RPMI7951 (cell line): ENCODE data around the gene OXCT1. TPM values are rescaled to one million over a fixed set of nuclear protein-coding genes. Genes with fewer than 3 reads are reported as not detected.
A peak's percentile ranks its signal among the peaks of the same experiment; 100 is the strongest.

ENCODE experiments used
- DNase-seq: peaks from one replicate; pipeline ENCODE4 v3.0.0-alpha.2; 2012; ENCODE audit warnings: low read depth
- total RNA-seq: library from RNA; depleted of rRNA; stranded (reverse); fragments of >200 nt; shearing (Covaris generic); gene quantifications from 2 replicates; pipeline ENCODE4 v1.2.3, GENCODE V29; 2014; rRNA removed

Gene OXCT1
- 28.8 and 31.8 TPM in 2 replicates for total RNA-seq

DNA sequence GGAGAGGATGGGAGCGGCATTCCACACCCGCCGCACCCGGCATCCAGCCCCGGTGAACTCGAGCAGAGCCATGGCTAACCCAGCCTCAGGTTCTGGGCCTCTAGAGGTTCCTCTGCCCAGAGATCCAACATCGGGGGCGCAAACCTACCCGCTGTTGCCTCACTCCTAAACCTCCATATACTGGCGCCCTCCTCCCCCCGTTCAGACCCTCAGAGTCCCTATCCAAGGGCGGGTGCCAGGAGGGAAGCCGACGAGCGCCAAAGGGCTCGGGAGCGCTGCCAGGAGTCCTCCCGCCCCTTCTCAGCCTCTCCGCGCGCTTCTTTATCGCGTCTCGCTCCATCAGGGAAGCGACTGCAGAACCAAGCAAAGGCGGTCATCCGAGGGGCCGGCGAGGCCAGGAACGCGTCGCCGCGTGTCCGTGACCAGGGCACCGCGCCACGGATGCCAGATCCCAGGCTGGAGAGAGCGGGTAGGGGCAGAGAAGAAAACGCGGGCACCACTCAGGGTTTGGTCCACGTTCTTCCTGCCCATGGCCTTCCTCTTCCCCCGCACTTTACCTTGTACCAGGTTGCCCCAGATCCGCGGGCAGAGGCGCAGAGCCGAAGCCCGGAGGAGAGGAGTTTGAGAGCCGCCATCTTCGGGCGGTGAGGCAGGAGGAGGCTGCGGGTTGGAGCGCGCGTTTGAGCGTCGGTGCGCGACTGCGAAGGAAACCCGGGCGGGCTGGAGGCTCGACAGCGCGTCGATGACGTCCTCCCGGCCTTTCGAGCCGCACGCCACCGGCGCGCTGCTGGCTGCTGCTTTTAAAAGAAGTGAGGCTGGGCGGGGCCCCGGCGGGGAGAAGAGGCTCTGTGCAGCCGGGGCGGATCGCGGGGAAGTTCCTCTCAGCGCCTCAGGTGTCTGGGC lies at the start of gene OXCT1:
OXCT1 (minus strand) TSS at position 702 of the 903 bp plus-strand sequence; CDS start at position 635, 67 bp downstream.
- peak; percentile 84 for DNase-seq

DNA sequence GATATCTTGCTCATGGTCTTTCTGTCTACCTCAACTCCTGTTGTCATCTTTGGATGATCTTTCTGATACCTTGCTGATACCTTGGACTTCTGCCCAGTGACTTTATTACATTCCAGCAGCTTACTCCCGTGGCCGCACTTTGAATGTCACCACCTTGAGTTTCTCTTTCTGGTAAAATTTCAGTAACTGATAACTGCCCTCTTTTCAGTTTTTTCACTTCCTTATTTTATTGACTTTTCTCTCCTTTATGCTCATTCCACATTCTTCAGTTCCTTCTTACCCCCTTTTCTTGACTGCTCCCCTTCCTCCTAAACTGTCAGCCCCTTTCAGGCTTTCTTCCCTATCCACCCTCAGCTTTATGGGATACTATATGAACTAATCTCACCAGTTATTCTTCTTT lies 47.9 kb upstream of the OXCT1 start:
- DNase-seq = no peak

DNA sequence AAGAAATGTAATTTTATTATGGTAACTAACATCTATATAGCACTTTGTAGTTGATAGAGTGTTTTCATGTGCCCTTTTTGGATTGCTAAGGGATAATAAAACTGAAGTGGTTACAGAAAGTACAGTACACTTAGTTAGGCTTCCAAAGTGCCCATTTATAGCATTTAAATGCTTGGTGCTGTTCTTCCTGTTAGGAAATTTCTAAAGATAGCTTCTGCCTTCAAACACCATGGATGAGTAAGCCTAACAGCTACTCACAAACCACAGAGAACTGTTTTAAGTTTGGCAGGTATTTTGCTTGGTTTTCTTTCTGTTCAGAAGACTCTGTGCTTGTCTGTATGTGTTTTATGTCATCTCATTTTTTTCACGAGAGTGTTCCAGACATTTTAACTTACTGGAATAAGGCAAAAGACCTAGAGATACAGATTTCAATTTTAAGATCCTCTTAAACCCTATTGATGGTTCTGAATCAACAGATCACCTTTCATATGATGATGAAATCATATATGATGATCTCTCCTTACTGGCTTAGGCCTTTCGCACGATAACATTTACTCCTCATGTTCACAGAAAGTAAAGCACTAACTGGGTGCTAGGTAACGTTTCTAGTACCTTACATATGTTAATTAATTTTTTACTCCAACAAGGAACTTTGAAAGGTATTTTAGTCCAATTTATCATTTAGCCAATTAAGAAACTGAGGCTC lies 38.3 kb upstream of the OXCT1 start:
- peak; percentile 55 for DNase-seq

DNA sequence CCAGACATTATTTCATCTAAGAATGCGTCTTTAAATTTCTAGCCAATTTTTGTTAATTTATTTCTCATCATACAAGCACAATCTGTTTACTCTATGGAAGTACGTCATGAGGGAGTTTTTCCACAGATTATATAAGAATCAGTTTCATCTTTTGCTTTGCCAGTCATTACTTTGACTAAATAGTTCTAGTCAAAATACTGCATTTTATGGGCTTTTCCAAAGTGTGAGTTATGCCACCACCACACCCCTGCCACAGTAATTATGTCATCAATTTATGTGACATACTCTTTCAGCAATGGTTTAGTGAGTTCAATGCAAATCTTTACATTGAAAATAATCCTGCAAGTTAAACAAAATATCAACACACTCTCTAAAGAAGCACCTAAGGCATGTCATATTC lies 35.9 kb upstream of the OXCT1 start:
- no peak for DNase-seq

DNA sequence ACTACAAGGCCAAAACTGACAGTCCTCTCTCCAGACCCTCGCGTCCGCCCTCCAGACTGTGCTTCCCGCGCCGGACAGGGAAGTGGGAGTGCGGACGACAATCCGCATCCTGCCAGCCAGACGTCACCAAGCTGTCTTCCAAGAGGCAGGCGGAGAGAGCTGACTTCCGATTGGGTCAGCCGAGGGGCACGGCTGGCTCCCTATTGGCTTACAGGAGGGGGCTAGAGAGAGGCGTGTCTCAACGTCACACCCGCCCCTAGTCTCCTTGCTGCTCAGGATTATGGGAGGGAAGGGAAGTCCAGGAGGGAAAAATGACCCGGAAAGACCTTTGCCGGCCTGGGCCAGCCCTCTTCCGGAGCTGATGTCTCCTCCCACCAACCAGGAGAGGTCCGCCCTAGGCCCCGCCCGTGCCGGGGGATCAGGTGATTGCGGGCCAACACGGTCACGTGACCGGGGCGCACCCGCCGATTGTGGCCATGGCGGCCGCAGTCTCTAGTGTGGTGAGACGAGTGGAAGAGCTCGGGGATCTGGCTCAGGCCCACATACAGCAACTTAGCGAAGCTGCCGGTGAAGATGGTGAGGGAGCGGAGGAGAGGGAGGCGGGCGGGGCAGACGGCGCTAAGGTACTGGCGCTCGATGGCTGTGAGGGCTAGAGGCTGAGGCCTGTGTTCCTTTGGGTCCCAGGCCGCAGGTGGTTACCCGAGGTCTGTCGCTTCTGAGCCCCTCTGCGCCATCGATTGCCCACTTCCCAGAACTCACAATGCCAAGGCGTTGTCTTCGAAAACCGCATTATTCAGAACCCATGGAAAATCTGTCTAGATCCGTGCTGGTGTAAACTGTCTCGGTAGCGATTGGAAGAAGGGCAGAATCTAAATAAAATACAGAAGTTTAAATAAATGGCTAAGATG lies 33.9 kb upstream of the OXCT1 start, which contains the start of gene RIMOC1:
RIMOC1 (plus strand) TSS at position 453 of the 908 bp plus-strand sequence; CDS start at position 477, 24 bp downstream.
- DNase-seq = peak; percentile 99

DNA sequence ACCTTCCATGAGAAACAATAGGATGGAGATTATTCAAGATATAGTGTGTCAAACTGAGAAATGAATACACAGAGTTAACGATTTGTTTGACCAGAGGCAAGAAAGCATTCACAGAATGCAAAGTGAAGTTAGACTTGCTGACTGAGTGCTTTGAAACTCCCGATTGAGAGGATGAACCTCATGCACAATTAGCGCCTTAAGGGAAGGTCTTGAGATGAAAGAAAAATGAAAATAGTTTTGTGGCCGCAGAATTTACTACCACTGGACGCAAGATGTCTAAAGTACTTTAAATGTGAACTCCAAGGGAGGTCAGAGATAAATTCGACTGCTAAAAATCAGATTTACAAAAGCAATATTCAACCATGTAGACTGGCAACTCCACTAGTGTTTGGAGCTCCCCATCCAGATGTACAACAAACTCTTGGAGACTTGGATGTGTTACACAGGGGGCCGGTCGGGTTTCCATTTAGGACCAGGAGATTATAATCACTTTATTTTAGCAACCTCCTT lies 33.2 kb upstream of the OXCT1 start:
- DNase-seq = peak; percentile 10

DNA sequence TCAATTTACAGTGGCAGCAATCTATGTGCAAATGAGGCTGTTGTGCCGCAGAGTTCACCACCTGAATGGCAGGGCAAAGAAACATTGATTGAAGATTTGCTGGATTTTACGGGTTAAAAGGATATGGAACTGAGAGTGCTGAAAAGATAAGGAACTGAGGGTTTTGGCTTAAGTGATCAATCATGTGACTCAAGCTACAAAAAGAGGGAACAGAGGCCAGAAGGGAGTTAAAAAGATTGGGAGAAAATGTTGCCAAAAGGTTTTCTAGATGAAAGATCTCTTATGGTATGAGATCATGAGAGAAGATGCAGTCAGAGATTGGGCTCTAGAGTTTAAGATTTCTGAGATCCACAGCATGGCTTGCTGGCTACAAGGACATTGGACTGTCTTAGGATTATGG lies 26.0 kb upstream of the OXCT1 start:
- no peak for DNase-seq

DNA sequence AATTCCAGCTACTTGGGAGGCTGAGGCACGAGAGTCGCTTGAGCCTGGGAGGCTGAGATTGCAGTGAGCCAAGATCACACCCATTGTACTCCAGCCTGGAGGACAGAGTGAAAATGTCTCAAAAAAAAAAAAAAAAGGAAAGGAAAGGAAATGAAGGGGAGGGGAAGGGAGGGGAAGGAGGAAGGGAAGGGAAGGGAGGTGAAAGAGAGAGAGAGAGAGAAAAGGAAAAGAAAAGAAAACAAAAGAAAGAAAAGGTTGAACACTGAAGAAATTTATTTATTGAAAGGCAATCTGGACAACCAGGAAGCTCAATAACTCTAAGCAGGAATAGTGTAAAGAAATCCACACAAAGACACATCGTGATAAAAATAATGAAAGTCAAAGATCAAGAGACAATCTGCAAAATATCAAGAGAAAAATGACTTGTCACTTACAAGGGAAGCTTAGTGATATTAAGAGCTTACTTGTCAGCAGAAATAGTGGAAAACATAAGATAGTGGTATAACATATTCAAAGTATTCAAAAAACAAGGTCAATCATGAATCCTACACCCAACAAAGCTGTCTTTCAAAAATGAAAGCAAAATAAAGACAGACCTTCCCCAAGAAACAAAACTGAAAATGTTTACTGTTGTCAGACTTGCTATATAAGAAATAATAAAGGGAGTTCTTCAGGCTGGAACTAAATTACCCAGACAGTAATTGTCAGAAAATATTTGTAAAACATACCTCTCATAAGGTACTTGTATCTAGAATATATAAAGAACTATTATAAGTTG lies 23.0 kb upstream of the OXCT1 start:
- DNase-seq = no peak

DNA sequence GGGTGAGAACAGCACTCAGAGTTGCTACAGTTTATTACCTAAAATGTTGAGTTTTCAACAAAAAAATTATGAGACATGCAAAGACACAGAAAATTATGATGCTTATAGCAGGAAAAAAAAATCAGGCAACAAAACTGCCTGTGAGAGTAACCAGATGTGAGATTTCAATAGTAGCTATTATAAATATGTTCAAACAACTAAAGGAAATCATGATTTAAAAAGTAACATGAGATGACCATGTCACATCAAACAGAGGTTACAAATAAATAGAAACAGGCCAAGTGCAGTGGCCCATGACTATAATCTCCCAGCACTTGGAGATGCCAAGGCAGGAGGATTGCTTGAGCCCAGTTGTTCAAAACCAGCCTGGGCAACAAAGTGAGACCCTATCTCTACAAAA lies 21.8 kb upstream of the OXCT1 start:
- no peak for DNase-seq

DNA sequence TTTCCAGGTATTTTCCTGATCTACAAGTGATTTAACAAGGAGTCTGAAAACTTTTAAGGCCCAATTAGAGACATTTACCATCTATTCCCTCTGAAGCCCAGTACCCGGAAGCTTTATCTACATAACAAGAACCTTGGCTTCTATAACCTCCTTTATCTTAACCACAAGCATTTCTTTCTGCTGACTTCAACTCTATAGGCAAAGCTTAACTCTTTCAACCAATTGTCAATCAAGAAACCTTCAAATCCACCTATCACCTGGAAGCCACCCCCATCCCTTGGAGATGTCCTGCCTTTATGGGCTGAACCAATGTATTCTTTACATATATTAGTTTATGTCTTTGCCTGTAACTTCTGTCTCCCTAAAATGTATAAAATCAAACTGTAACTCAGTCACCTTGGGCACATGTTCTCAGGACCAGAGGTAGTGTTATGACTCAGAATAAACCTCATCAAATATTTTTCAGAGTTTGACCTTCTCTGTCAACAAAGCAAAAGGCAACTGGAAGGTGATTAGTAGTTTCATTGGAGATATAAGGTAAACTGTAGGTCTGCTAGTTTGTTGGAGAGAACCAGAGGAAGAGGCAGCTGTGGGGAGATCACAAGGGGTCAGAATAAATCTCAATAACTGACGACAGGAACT lies 21.0 kb upstream of the OXCT1 start:
- no peak for DNase-seq

DNA sequence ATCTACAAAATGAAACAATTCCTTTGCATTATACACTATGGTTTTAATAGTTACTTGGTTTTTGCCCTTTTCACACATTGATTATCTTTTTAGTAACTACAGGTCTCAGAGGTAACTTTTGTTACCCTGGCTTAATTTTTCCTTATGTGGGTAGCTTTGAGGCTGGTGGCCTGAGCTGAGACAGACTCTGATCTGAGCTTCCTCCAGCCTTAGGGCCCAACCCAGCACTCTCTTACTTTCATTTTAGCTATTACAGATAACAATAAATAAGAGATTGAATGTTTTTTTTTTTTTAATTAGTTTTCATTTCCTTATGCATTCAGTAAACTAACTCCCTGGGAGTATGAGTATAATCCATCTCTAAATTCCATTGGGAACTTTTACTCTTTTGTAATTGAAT lies 15.1 kb upstream of the OXCT1 start:
- DNase-seq = no peak

DNA sequence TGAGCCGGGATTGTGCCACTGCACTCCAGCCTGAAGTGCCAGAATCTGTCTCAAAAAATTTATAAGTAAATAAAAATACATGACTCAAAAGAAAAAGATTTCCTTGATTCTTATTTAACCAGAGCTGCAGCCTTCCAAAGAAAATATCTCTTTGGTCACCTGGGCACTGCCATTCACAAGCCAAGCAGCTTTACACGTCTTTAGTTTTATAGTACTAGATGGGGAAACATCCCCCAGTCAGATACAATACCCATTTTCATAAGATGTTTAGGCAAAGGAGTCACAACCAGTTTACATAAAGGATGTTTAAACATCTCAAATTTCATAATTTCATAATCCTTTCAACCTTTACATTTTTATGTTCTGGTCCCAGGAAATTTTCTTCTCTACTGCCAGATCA lies 13.7 kb upstream of the OXCT1 start:
- DNase-seq = no peak

DNA sequence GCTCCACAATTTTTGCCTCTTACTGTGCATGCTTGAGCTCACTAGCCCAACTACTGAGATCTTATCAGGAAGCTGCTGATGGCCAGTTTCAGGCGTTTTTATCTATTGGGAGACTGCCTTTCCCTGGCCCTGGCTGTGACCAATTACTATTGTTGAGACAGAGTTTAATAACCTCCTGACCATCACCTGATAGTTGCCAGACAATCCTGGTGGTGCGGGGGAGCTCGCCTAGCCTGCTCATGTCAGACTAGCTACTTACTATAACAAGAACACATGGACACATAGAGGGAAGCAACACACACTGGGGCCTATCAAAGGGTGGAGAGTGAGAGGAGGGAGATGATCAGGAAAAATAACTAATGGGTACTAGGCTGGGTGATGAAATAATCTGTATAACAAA lies 13.0 kb upstream of the OXCT1 start:
- no peak for DNase-seq

DNA sequence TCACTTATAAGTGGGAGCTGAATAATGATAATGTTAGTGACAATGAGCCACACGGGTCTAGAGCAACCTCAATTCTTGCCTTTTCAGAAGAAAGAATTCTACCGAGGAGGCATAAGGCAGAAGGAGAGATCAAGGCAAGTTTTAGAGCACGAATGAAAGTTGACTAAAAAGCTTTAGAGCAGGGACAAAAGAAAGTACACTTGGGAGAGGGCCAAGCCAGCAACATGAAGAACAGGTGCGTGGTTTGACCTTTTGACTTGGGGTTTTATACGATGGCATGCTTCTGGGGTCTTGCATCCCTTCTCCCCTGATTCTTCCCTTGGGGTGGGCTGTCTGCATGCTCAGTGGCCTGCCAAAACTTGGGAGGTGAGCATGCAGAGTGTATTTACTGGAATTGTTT lies 12.5 kb upstream of the OXCT1 start:
- DNase-seq = no peak

DNA sequence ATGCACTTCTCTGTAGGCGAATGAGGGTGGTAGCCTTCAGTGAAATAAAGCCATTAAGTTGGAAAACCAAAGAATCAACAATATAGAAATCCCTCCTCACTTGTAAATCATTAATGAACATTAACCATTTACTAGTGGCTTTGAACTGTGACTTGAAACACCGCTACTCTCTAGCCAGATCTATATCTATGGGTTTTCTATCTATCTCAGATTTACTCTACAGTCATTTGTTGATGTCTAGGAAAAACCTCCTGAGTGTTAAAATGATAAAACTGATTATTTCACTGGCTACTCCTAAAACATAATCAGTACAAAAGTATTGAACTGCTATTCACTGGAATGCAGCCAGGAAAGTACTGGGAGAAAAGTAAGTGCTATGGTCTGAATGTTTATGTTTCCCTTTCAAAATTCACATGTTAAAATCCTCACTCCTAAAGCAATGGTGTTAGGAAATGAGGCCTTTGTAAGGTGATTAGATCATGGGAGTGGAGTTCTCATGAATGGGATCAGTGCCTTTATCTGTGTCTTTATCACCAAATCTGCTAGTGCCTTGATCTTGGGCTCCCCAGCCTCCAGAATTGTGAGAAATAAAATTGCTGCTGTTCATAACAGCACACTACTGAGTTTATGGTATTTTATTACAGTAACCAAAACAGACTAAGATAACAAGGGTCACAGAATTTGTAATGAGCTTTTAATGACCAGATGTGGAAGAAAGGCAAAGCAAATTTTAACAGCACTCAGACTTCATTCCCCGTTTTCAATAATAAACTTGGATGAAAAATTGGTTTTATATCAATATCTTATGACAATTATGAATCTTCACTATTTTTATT lies 8.6 kb upstream of the OXCT1 start:
- DNase-seq = no peak

DNA sequence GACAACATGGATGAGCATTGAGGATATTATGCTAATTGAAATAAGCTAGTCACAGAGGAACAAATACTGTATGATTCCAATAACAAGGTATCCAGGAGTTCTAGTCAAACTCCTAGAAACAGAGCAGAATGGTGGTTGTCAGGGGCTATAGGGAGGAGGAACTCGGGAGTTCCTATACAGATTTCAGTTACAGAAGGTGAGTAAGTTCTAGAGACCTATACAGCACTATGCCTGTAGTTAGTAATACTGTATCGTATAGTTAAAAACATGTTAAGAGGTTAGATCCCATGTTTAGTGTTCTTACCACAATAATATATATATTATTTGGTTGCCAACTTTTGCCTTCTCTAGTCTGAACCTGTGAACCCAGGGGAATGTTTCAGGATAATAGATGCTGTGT lies 7.9 kb upstream of the OXCT1 start:
- no peak for DNase-seq

DNA sequence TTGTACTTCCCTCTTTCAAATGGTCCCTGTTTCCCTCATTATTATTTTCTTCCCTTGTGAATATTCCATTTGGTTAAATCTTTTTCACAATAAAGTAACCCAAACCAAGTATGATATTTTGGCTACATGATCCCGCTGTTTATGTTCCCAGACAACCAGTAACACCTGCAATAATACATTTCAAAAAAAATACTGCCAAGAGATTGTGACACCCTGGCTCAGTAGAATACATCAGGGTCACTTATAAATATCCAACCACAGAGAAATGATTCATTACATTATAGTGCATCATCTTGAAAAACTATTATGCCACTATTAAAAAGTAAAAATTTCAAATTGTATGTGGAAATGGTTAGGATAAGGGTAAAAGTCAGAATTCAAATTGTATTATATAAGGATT lies 7.2 kb upstream of the OXCT1 start:
- DNase-seq = no peak

DNA sequence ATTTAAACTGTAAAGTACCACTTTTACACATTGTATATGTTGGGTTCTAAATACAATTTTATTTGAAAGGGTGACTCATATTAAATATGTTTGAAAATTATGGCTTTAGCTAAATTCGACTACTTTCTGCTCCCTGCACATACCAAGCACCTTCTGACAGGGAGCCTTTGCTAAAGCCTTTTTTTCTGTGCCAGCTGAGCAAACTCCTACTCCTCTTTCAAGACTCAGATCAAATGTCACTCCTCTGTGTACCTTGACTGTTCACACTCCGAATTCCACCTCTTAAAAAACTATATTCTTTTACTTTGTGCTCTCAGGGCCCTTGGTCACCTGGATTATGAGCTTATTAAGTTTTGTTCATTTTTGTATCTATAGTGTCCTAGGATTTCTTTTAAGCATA lies 6.5 kb upstream of the OXCT1 start:
- no peak for DNase-seq

DNA sequence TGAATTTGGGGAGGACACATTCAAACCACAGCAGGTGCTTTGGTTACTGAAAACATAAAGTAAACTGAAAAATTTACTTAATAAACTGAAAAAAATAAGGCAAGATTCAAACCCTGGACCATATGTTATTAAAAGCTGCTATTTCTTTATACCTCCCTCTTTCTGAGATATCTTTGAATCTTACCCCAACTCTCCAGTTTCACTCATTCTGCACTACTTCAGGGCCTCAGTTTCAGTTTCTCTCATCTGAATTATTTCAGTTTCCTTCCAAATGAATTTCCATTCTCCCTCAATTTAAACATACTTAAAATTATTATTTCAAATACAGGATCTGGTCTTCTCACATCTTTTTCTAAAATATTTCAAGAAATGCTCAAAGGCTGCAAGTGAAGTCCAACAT lies 4.9 kb upstream of the OXCT1 start:
- DNase-seq = no peak
